ENCODE measurements around the gene CCDC110.
A peak's percentile ranks its signal among the peaks of the same experiment; 100 is the strongest.
"Not testable (repeated sequence)": the region's sequence is repeated elsewhere in the genome, so short reads cannot be mapped to it uniquely, and the experiment has no call there.

The CCDC110 gene

DNA sequence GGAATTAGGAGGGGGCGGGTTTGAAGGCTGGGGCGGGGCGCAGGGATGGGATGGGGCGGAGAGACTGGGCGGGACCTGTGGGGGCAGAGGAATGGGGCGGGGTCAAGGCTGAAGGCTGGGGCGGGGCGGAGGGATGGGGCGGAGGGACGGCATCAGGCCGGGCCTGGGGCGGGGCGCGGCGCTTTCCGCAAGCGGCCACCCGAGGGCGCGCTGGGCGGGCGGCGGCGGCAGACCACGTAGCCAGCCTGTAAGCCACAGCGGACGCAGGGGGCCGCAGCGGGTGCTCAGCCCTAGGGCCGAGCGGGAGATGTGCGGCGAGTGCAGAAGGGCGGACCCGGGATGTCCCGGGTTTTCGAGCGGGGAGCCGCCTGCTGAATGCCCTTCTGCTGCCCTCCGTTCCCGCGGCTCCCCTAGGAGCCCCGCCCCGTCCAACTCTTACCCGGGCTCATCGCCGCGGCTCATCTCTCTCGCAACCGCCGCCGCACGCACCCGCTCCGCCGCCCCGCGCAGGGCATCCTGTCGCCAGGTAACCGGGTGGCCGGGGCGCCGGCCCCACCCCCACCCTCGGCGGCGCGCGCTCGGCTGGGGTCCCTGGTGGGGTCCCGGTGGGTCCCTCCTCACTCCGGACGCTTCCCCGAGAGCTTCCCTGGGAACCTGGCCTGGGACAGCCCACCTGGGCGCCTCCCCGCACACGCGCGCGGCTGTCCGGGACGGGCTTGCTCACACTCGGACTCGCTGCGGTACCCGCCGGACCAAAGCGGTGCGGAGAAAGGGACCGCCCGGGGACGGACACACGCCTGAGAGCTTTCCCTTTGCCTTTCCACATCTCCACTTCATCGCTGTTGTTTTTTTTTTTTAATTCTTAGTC lies at the start of gene CCDC110:
TSS of gene CCDC110 (minus strand) at position 499 of the 868 bp plus-strand sequence. CDS start at position 449, 50 bp downstream.
- DNase-seq, result peak; percentile 91

- no peak for DNase-seq
Measured at GRCh38 chr4:185520119-185520518, 48.6 kb upstream of the CCDC110 start.

GRCh38 chr4:185518494-185518893 lies 47.0 kb upstream of the CCDC110 start:
- DNase-seq, result no peak

DNA sequence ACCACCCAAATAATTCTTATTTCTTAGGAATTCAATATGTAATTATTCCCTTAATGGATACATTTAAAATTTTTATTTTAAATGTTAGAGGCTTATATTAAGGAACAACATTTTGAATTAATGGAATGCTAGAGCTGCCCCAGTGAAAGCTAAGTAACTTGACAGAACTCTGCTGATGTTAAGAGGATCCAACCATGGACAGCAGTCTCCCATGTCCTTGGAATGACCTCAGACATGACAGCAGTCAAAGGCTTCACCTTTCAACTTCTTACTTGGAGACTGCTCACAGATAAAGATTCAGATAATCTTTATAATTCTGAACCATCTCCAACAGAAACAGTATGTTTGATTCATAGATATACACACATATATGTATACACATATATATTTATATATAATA lies 46.5 kb upstream of the CCDC110 start:
- no peak for DNase-seq

DNA sequence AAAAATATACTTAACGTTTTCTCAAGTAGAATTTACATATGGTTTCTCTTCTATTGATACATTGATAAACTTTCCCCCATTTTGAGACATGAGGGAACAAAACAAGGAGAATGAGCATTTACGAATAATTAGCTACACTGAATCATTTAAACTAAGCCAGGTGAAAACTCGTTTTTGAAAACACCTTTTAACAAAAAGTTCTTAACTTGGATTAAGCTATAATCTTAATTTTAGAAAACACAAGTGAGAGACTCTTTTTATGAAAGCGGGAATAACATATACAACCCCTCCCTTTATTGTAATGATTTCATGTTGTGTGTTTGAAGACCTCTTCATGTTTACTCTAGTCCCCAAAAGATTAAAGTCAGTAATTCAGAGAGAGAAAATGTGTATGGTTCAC lies 43.7 kb upstream of the CCDC110 start:
- DNase-seq, result no peak

DNA sequence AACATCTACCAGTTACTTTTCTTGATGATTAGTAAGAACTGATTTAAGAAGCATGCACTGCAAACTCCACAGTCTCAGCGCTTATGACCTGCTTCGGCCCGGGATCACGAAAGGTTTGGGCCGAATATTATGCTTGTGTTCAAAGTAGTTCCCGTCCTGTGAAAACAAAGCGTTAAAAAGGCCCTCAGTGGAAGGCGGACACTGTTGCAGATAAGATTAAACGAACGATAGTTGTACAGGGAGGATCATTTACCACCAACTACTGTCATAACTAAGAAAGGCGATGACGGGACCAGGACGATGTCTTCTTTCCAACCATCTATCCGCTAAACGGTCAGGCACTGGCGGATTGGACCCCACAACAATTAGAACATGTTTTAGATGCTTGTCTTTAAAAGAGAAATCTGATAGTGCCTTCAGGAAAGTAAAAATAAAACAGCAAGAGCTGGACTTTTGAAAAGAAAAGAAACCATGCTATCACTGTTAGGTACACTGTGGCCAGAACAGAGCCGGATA lies 42.7 kb upstream of the CCDC110 start:
- DNase-seq, result no peak

- peak; percentile 30 for DNase-seq
Measured at GRCh38 chr4:185513489-185514181, 42.1 kb upstream of the CCDC110 start.

DNA sequence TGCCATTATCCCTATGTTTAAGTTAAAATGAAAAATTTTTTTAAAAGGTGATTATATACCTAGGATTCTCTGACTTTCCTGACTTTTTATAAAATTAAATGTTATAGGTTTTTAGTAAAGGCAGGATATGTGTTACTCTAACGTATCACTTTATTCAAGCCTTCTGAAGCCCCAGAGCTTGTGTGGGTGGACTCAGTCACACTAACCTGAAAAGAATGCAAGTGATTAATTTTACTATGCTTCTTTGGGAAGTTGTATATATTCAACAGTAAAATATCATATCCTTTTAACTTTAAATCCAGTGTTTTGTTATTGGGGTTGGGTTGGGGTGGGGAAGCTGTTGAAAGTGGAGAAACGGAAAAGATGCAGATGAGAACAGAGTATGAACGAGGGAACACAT lies 41.0 kb upstream of the CCDC110 start:
- no peak for DNase-seq

DNA sequence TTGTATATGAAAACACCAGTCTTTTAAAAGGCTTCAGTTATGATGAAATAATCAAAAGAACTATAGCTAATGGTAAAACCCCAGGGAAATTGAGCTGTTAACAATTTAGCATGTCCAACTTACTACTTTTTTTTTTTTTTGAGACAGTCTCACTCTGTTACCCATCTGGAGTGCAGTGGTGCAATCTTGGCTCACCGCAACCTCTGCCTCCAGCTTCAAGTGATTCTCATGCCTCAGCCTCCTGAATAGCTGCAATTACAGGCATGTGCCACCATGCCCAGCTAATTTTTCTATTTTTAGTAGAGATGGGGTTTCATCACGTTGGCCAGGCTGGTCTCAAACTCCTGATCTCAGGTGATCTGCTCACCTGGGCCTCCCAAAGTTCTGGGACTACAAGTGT lies 39.7 kb upstream of the CCDC110 start:
- DNase-seq, result not testable (repeated sequence)

DNA sequence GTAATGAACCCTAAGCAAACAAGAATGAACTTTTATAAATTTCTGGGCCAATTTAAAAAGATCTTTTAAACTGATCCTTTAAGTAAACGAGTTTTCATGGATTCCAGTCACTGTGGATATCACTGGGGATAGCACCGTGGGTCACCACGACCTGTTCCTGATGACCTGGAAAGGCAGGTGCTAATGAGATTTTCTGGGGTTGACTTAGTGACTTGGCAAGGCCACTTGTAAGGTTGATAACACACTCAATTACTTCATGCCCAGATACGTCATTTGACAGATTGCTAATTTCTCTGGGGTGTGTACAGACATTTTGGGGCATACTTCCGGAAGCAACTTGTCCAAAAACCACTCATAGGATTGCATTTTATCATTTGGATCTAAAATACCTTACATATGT lies 39.3 kb upstream of the CCDC110 start:
- no peak for DNase-seq

- DNase-seq, result no peak
Measured at GRCh38 chr4:185508181-185508580, 36.6 kb upstream of the CCDC110 start.

DNA sequence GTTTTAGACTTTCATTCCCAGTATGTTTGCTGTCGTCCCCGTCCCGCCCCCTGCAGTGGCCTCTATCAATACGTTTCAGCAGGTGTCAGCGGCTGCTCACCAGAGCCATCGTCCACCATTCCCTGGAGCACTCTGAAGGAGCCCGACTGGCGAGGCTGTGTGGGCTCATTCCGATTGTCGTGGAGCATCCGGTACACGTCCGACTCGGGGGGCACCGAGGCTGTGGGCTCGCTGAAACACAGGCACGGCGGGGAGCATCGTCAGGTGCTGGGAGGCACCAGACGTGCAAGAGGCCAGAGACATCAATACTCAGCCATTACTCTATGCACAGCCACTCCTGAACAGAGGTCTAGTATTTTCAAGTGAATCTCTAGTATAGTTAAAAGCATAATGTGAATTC lies 34.9 kb upstream of the CCDC110 start:
- no peak for DNase-seq

GRCh38 chr4:185504098-185505047 lies 32.8 kb upstream of the CCDC110 start:
- no peak for DNase-seq

- DNase-seq, result no peak
Measured at GRCh38 chr4:185502386-185502785, 30.9 kb upstream of the CCDC110 start.

DNA sequence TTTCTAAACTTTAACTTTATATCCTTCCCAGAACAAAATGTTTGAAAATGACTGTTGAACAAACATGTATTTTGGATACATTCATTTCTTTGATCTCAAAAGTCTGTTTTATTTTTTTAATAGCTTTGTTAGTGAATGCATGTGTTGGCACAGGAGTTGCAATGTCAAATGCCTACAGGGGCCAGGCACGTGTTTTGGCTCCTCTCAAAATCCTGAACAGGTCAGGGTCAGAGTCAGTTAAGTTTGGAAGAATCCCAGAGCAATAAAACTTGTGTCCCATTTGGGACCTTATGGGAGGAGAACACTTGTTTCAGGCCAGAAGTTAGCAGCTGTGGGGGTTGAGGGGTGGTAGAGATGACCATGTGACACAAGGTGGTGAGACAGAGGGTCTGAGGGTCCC lies 29.0 kb upstream of the CCDC110 start:
- DNase-seq, result no peak

DNA sequence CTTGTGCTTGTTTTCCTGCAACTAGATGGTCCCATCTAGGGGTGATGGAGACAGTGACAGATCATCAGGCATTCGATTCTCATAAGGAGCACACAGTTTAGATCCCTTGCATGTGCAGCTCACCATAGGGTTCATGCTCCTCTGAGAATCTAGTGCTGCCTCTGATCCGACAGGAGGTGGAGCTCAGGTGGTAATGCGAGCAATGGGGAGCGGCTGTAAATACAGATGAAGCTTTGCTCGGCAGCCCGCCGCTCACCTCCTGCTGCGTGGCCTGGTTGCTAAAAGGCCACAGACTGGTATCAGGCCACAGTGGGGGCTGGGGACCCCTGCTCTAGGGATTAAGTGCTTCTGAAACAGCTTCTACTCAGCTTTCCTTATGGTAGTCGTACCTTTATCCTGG lies 28.5 kb upstream of the CCDC110 start:
- no peak for DNase-seq

- no peak for DNase-seq
Measured at GRCh38 chr4:185488650-185489049, 17.1 kb upstream of the CCDC110 start.

DNA sequence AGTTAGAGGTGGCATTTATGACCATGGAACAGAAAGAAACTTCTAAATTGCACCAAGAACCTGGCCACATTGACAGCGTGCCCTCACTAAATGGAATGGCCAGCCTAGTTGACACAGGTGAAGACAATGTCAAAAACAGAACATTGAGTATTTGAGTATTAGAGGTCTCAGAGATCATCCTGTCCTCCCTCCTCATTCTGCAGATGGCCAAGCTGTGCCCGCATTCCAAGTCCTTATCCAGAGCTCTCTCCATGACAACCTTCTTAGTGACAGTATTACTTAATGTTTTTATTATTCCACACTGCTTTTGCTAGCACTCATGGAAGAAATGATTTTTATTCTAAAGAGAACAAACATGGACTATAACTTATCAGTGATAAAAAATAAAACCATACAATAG lies 9.9 kb upstream of the CCDC110 start:
- DNase-seq, result no peak

GRCh38 chr4:185480016-185480732 lies 8.6 kb upstream of the CCDC110 start:
- no peak for DNase-seq

GRCh38 chr4:185479507-185479971 lies 8.0 kb upstream of the CCDC110 start:
- DNase-seq, result no peak

GRCh38 chr4:185473247-185473646 lies 1.7 kb upstream of the CCDC110 start:
- no peak for DNase-seq

DNA sequence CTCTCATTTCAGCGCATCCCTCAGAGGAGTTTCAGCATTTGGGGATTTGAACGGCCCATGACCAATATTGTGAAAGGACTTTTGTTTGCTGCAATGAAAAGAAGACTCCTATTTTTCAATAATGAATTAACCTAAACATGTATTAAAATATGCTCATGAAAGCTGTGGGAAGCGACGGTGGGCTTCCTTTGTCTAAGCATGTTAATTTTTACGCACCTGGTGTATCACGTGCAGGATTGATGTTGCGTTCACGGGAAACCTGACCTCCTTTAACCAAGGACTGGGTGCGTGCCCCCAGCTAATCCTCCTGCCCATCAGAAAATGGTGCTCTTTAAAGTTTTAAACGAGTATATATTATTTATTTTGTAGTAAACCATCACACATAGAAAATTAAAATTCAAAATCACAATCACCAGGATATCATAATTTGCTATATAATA lies 590 bp upstream of the CCDC110 start:
- no peak for DNase-seq

All from CD4-positive, alpha-beta T cell treated with Interleukin-10 for 1 hour (primary cell).